PC-9 (cell line): ENCODE data around the gene PRDM12.

Experiments used
- EZH2 ChIP-seq: fragments of 200-600 bp; sonication (generic); IDR thresholded peaks from 2 replicates; pipeline ENCODE4 v1.8.0; 2017; ENCODE audit warnings: antibody characterized with exemption, low read depth
- TF ChIP-seq, protein P1 (sequence below): fragments of 200-600 bp; sonication (generic); conservative IDR thresholded peaks from 2 replicates; pipeline ENCODE4 v1.6.1; 2017; ENCODE audit warnings: mixed run types, antibody characterized with exemption, mild to moderate bottlenecking, moderate library complexity

DNA sequence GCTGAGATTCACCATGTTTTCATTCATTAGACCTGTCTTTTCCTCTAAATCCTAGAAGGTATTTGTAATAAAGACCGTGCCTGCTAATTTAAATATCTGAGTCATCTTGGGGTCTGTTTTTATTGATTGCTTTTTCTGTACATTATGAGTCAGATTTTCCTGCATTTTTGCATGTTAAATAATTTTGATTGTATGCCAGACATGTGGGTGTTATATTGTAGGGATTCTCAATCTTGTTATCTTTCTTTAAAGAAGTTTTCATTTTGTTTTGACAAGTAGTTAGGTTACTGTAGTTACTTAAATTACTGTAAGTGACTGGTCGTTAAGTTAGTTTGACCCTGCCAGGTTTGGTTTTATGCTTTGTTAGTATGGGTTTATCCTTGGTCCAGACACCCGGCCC lies 64.3 kb downstream of the PRDM12 start:
- TF ChIP-seq, protein P1, sequence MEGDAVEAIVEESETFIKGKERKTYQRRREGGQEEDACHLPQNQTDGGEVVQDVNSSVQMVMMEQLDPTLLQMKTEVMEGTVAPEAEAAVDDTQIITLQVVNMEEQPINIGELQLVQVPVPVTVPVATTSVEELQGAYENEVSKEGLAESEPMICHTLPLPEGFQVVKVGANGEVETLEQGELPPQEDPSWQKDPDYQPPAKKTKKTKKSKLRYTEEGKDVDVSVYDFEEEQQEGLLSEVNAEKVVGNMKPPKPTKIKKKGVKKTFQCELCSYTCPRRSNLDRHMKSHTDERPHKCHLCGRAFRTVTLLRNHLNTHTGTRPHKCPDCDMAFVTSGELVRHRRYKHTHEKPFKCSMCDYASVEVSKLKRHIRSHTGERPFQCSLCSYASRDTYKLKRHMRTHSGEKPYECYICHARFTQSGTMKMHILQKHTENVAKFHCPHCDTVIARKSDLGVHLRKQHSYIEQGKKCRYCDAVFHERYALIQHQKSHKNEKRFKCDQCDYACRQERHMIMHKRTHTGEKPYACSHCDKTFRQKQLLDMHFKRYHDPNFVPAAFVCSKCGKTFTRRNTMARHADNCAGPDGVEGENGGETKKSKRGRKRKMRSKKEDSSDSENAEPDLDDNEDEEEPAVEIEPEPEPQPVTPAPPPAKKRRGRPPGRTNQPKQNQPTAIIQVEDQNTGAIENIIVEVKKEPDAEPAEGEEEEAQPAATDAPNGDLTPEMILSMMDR = no peak
- TF ChIP-seq EZH2 = no peak
